Endothelial cell of umbilical vein (primary cell): Measurements from ENCODE around the gene AKAP13. TPM values are rescaled to one million over a fixed set of nuclear protein-coding genes. Genes with fewer than 3 reads are reported as not detected.

Experiments
- BruUV-seq: library from RNA; stranded (reverse); fragments of 400-500 nt; replicated peaks from 2 replicates; lab custom pipeline; 2021; lab: Mats Ljungman, UMichigan
- CTCF ChIA-PET: fragments of 300-600, 350-600 bp; sonication (Branson Sonifier 250); formaldehyde crosslinking; loops from one replicate; lab custom pipeline; 2021; ENCODE audit warnings: antibody characterized with exemption, inconsistent platforms; lab: Charles Lee
- POLR2A ChIA-PET: fragments of 300-600, 350-600 bp; sonication (Branson Sonifier 250); formaldehyde crosslinking; loops from one replicate; lab custom pipeline; 2021; ENCODE audit warnings: antibody characterized with exemption, inconsistent platforms; lab: Charles Lee
- DNase-seq: peaks from one replicate; pipeline ENCODE4 v3.0.0-alpha.2; 2011; ENCODE audit warnings: low read depth, low spot score
- FAIRE-seq: peaks from 2 replicates; lab custom pipeline; 2011; peaks lifted over from hg19 to GRCh38; lab: Jason Lieb, UNC
- H2AFZ ChIP-seq: 2 replicates; pipeline ENCODE4 v1.6.0; 2012; ENCODE audit warnings: low read depth, low read length, control low read depth, inconsistent platforms
- H3K27ac ChIP-seq: 2 replicates; pipeline ENCODE4 v1.5.1; 2011; ENCODE audit warnings: low read depth, mild to moderate bottlenecking, control low read depth, low read length, moderate library complexity; ENCODE audit not compliant: insufficient read depth
- H3K27me3 ChIP-seq, 2 experiments: 2 replicates each; pipeline versions ENCODE4 v1.6.0 to v1.6.1; 2011; ENCODE audit warnings: low read length in 2 of 2, mixed read lengths in 1 of 2; ENCODE audit not compliant: control insufficient read depth in 2 of 2, insufficient read depth in 2 of 2
- H3K36me3 ChIP-seq, 2 experiments: 2 replicates in 1 of 2; 3 replicates in 1 of 2; pipeline ENCODE4 v1.5.1; 2011; ENCODE audit warnings: low read length in 2 of 2, mild to moderate bottlenecking in 1 of 2, moderate library complexity in 1 of 2; ENCODE audit not compliant: control insufficient read depth in 2 of 2, insufficient read depth in 2 of 2; ENCODE audit errors: extremely low read depth in 1 of 2
- H3K4me1 ChIP-seq: 3 replicates; pipeline ENCODE4 v1.5.1; 2011; ENCODE audit warnings: mild to moderate bottlenecking, low read length; ENCODE audit not compliant: control insufficient read depth, insufficient read depth; ENCODE audit errors: extremely low read depth
- H3K4me2 ChIP-seq: 2 replicates; pipeline ENCODE4 v1.6.1; 2011; ENCODE audit warnings: low read length, control low read depth, mixed read lengths; ENCODE audit not compliant: insufficient read depth
- H3K4me3 ChIP-seq, 3 experiments: fragments of 200-600 bp in 1 of 3; sonication (generic), shearing (Covaris generic) in 1 of 3; replicated peaks in 1 of 3; 2 replicates each; pipeline ENCODE4 v1.5.1; 2011 to 2016; ENCODE audit warnings: control low read depth in 3 of 3, low read length in 3 of 3, mild to moderate bottlenecking in 2 of 3, inconsistent platforms in 1 of 3, low read depth in 1 of 3, moderate library complexity in 1 of 3; ENCODE audit not compliant: insufficient read depth in 1 of 3
- H3K79me2 ChIP-seq: 2 replicates; pipeline ENCODE4 v1.6.0; 2012; ENCODE audit warnings: low read length, inconsistent platforms; ENCODE audit not compliant: control insufficient read depth, insufficient read depth
- H3K9ac ChIP-seq: replicated peaks from 2 replicates; pipeline ENCODE3; 2011; ENCODE audit warnings: low read length, control low read depth; ENCODE audit not compliant: insufficient read depth; ENCODE audit errors: extremely low read depth
- H3K9me1 ChIP-seq: replicated peaks from 3 replicates; pipeline ENCODE4 v1.6.0; 2011; ENCODE audit warnings: mild to moderate bottlenecking, low read length; ENCODE audit not compliant: control insufficient read depth, insufficient read depth; ENCODE audit errors: extremely low read depth
- H3K9me3 ChIP-seq: replicated peaks from 2 replicates; pipeline ENCODE4 v1.5.1; 2012; ENCODE audit warnings: low read length, inconsistent platforms; ENCODE audit not compliant: control insufficient read depth, insufficient read depth
- H4K20me1 ChIP-seq: replicated peaks from 2 replicates; pipeline ENCODE3; 2011; ENCODE audit warnings: mild to moderate bottlenecking, low read length; ENCODE audit not compliant: control insufficient read depth, insufficient read depth; ENCODE audit errors: extremely low read depth
- EZH2 ChIP-seq: IDR thresholded peaks from 2 replicates; pipeline ENCODE4 v1.6.1; 2012; ENCODE audit warnings: borderline replicate concordance, low read depth, mild to moderate bottlenecking, moderate library complexity, low read length, inconsistent platforms; ENCODE audit not compliant: severe bottlenecking
- FOS ChIP-seq: IDR thresholded peaks from 2 replicates; pipeline ENCODE4 v1.6.1; 2011; ENCODE audit warnings: mild to moderate bottlenecking, low read length, moderate library complexity, borderline replicate concordance; ENCODE audit not compliant: insufficient read depth
- GATA2 ChIP-seq: IDR thresholded peaks from 2 replicates; pipeline ENCODE4 v1.7.0; 2011; ENCODE audit warnings: low read depth, mild to moderate bottlenecking, moderate library complexity, mixed read lengths, low read length; ENCODE audit not compliant: insufficient read length, insufficient read depth
- JUN ChIP-seq: IDR thresholded peaks from 2 replicates; pipeline ENCODE4 v1.6.1; 2011; ENCODE audit warnings: borderline replicate concordance, low read depth; ENCODE audit not compliant: insufficient read length, insufficient read depth
- MYC ChIP-seq: IDR thresholded peaks from one replicate; pipeline ENCODE4 v1.6.1; 2011; ENCODE audit warnings: mild to moderate bottlenecking, low read depth, low read length
- POLR2A ChIP-seq: IDR thresholded peaks from 2 replicates; pipeline ENCODE4 v1.6.1; 2012; ENCODE audit warnings: low read depth, mild to moderate bottlenecking, control low read depth, low read length
- POLR2AphosphoS5 ChIP-seq: IDR thresholded peaks from 2 replicates; pipeline ENCODE4 v1.6.1; 2012; ENCODE audit warnings: low read depth, mild to moderate bottlenecking, control low read depth, low read length, moderate library complexity; ENCODE audit not compliant: insufficient read depth
- dilution Hi-C: fragments of 300-500 bp; cut with MboI; formaldehyde crosslinking; loops from one replicate; pipeline ENCODE4 v1.15.0; 2019; ENCODE audit warnings: low sequenced_read_pairs; ENCODE audit not compliant: extremely low pct_ligation_motif_present
- intact Hi-C: fragments of 100-400 bp; cut with micrococcal nuclease; formaldehyde crosslinking; loops from one replicate; pipeline ENCODE4 v1.10.0; 2022
- polyA plus RNA-seq, 4 experiments: library from polyadenylated mRNA; depleted of rRNA in 3 of 4; stranded (reverse) in 3 of 4; unstranded in 1 of 4; fragments of >200 nt; gene quantifications; 2 replicates each; pipeline versions ENCODE4 v1.2.1 to v1.2.3, GENCODE V29; 2011 to 2012; ENCODE audit warnings: missing spikeins in 1 of 4
- total RNA-seq: library from RNA; stranded (reverse); gene quantifications from 2 replicates; pipeline ENCODE4 v1.2.3, GENCODE V29; 2021
- TF ChIP-seq, protein P1 (sequence below), 2 donors: IDR thresholded peaks; 1 replicate in 1 of 2; 2 replicates in 1 of 2; pipeline ENCODE4 v1.5.1; 2011; ENCODE audit warnings: low read length in 2 of 2, mild to moderate bottlenecking in 2 of 2, moderate library complexity in 2 of 2, control low read depth in 1 of 2, inconsistent platforms in 1 of 2, low read depth in 1 of 2; ENCODE audit not compliant: insufficient read depth in 1 of 2; ENCODE audit errors: extremely low read depth in 1 of 2
- TF ChIP-seq, protein P2 (sequence below): IDR thresholded peaks from 2 replicates; pipeline ENCODE4 v1.6.1; 2011; ENCODE audit not compliant: insufficient read depth, insufficient read length

AKAP13 gene
- total and polyA plus RNA-seq, 2 donors (not counting 3 experiments of a cell fraction or from before 2014, with no cell fraction given), result 22.8 to 87.8 TPM

DNA sequence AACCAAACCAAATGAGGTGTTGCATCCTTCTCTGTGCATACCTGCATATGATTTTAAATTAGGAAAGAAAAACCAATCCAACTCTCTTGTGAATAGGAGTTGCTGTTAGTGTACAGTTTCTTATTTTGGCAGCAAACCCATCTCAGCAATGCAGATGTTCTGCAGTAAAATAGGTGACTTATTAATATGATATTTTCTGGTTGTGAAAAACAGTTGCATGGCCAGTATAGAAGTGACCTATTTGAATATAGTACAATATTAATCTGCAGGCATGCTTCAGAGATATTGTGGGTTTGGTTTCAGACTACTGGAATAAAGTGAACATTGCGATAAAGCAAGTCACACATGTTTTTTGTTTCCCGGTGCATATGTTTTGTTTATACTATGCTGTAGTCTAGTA, 42.2 kb downstream of the AKAP13 start:
- no peak for FAIRE-seq

DNA sequence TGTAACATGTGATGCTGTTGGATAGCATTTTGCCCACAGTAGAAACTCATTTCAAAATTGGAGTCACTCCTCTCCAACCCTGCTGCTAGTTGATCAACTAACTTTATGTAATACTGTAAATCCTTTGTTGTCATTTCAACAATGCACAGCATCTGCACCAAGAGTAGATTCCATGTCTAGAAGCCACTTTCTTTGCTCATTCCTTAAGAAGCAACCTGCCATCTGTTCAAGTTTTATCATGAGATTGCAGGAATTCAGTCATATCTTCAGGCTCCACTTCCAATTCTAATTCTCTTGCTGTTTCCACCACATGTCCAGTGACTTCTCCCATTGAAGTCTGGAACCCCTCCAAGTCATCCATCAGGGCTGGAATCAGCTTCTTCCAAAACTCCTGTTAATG, 42.9 kb downstream of the AKAP13 start:
- TF ChIP-seq, protein P1, sequence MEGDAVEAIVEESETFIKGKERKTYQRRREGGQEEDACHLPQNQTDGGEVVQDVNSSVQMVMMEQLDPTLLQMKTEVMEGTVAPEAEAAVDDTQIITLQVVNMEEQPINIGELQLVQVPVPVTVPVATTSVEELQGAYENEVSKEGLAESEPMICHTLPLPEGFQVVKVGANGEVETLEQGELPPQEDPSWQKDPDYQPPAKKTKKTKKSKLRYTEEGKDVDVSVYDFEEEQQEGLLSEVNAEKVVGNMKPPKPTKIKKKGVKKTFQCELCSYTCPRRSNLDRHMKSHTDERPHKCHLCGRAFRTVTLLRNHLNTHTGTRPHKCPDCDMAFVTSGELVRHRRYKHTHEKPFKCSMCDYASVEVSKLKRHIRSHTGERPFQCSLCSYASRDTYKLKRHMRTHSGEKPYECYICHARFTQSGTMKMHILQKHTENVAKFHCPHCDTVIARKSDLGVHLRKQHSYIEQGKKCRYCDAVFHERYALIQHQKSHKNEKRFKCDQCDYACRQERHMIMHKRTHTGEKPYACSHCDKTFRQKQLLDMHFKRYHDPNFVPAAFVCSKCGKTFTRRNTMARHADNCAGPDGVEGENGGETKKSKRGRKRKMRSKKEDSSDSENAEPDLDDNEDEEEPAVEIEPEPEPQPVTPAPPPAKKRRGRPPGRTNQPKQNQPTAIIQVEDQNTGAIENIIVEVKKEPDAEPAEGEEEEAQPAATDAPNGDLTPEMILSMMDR (IDR thresholded peaks at IDR 0.05; ENCODE audit: extremely low read depth in 1 of 2, insufficient read depth in 1 of 2, low read depth in 1 of 2, low read length in 2 of 2), result no peak
- no peak for TF ChIP-seq EZH2
- TF ChIP-seq, protein P2, sequence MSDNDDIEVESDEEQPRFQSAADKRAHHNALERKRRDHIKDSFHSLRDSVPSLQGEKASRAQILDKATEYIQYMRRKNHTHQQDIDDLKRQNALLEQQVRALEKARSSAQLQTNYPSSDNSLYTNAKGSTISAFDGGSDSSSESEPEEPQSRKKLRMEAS, result no peak
- no peak for TF ChIP-seq GATA2
- TF ChIP-seq POLR2AphosphoS5, result no peak
- no peak for TF ChIP-seq MYC
- TF ChIP-seq FOS, result no peak
- TF ChIP-seq JUN, result no peak
- no peak for TF ChIP-seq POLR2A
- dilution Hi-C loops, result no loop called here
- ChIA-PET POLR2A (no interaction called here), CTCF (interaction anchor here (1.1 to 1.4 kb wide), 2 partner anchors 83 to 127 kb away, joined by 4 to 7 read pairs; no protein-coding TSS in a partner anchor)
- intact Hi-C loops, result no loop called here
- Histone ChIP-seq H3K27me3 (no peaks in the 10 kb centered on the region), H3K4me3 (no peak overlapping the region), H2AFZ (no peak overlapping the region), H3K9me1 (no peaks in the 10 kb centered on the region), H4K20me1 (peaks cover 11% of the 10 kb centered on the region), H3K27ac (no peak overlapping the region), H3K79me2 (peaks cover 67% of the 10 kb centered on the region), H3K9ac (no peak overlapping the region), H3K4me1 (peaks cover 12% of the 10 kb centered on the region), H3K9me3 (no peaks in the 10 kb centered on the region), H3K36me3 (no peaks in the 10 kb centered on the region), H3K4me2 (no peak overlapping the region)
- BruUV-seq, result no TSS peak
- no peak for DNase-seq
- FAIRE-seq, result no peak

More for the DNA sequence above, 42.2 kb downstream of the AKAP13 start:
- dilution Hi-C loops, result no loop called here
- no TSS peak for BruUV-seq
- Histone ChIP-seq H3K9me1 (no peaks in the 10 kb centered on the region), H3K9me3 (no peaks in the 10 kb centered on the region), H3K27me3 (no peaks in the 10 kb centered on the region), H3K36me3 (no peaks in the 10 kb centered on the region), H3K27ac (no peak overlapping the region), H4K20me1 (peaks cover 11% of the 10 kb centered on the region), H3K4me2 (no peak overlapping the region), H2AFZ (no peak overlapping the region), H3K9ac (no peak overlapping the region), H3K4me3 (no peak overlapping the region), H3K4me1 (peaks cover 12% of the 10 kb centered on the region), H3K79me2 (peaks cover 66% of the 10 kb centered on the region)
- intact Hi-C loops, result no loop called here
- TF ChIP-seq GATA2 (no peak), JUN (no peak), POLR2A (no peak)
- ChIA-PET CTCF (no interaction called here), POLR2A (no interaction called here)
- no peak for DNase-seq
